Rectal smooth muscle tissue (tissue), 1 donor: ENCODE results near the gene LEFTY1.

ENCODE experiments used
- H3K27ac ChIP-seq: one replicate; pipeline ENCODE4 v1.7.0; 2013; ENCODE audit warnings: low read depth, low read length, inconsistent platforms
- H3K27me3 ChIP-seq: one replicate; pipeline ENCODE4 v1.7.0; 2013; ENCODE audit warnings: low read length; ENCODE audit not compliant: control insufficient read depth, insufficient read depth
- H3K36me3 ChIP-seq: one replicate; pipeline ENCODE4 v1.7.0; 2013; ENCODE audit warnings: low read length; ENCODE audit not compliant: control insufficient read depth, insufficient read depth
- H3K4me1 ChIP-seq: one replicate; pipeline ENCODE4 v1.7.0; 2013; ENCODE audit warnings: low read length; ENCODE audit not compliant: control insufficient read depth, insufficient read depth
- H3K4me3 ChIP-seq: one replicate; pipeline ENCODE4 v1.7.0; 2013; ENCODE audit warnings: low read length
- H3K9ac ChIP-seq: one replicate; pipeline ENCODE4 v1.7.0; 2013; ENCODE audit warnings: low read length

LEFTY1 gene

GRCh38 chr1:225881959-225882693, 6.8 kb downstream of the LEFTY1 start, which contains the start of gene TMEM63A:
Gene TMEM63A, minus strand, starts transcription at chr1:225882380. Its CDS starts 4,800 bp downstream, at chr1:225877580.
- H3K4me1 ChIP-seq = peaks cover 18% of the 10 kb centered on the region

GRCh38 chr1:225881081-225881958, 7.6 kb downstream of the LEFTY1 start:
- H3K27me3 ChIP-seq = no peaks in the 10 kb centered on the region
- peak overlapping the region; percentile 96 for H3K4me3 ChIP-seq
- peak overlapping the region; percentile 89 for H3K9ac ChIP-seq
- peaks cover 18% of the 10 kb centered on the region for H3K4me1 ChIP-seq
- peak overlapping the region; percentile 75 for H3K27ac ChIP-seq
- H3K36me3 ChIP-seq = no peaks in the 10 kb centered on the region

More at GRCh38 chr1:225881959-225882693, 6.8 kb downstream of the LEFTY1 start, which contains the start of gene TMEM63A:
- Histone ChIP-seq H3K4me3 (peak within 1 kb of the TSS; percentile 96), H3K27me3 (no peaks in the 10 kb centered on the region), H3K27ac (peak within 1 kb of the TSS; percentile 75), H3K36me3 (no peaks in the 10 kb centered on the region), H3K9ac (peak within 1 kb of the TSS; percentile 89)

- H3K4me1 ChIP-seq = peaks cover 18% of the 10 kb centered on the region
- H3K4me3 ChIP-seq = peak overlapping the region; percentile 96
- H3K9ac ChIP-seq = no peak overlapping the region
- H3K27ac ChIP-seq = peak overlapping the region; percentile 33
- H3K27me3 ChIP-seq = no peaks in the 10 kb centered on the region
- no peaks in the 10 kb centered on the region for H3K36me3 ChIP-seq
Observed at GRCh38 chr1:225880636-225881035, 8.3 kb downstream of the LEFTY1 start.

- Histone ChIP-seq H3K27me3 (no peaks in the 10 kb centered on the region), H3K4me1 (peaks cover 18% of the 10 kb centered on the region), H3K4me3 (peak overlapping the region; percentile 96), H3K9ac (peak overlapping the region; percentile 32), H3K27ac (peak overlapping the region; percentile 33), H3K36me3 (no peaks in the 10 kb centered on the region)
Observed at GRCh38 chr1:225880222-225880588, 8.7 kb downstream of the LEFTY1 start.

- Histone ChIP-seq H3K4me3 (peak overlapping the region; percentile 96), H3K9ac (peak overlapping the region; percentile 32), H3K27ac (peak overlapping the region; percentile 33), H3K36me3 (no peaks in the 10 kb centered on the region), H3K4me1 (peaks cover 18% of the 10 kb centered on the region), H3K27me3 (no peaks in the 10 kb centered on the region)
Observed at GRCh38 chr1:225879521-225880221, 9.3 kb downstream of the LEFTY1 start.

GRCh38 chr1:225878282-225878681, 10.7 kb downstream of the LEFTY1 start:
- Histone ChIP-seq H3K4me3 (no peak overlapping the region), H3K4me1 (peaks cover 18% of the 10 kb centered on the region), H3K9ac (no peak overlapping the region), H3K27me3 (no peaks in the 10 kb centered on the region), H3K27ac (no peak overlapping the region), H3K36me3 (peaks cover 8% of the 10 kb centered on the region)

GRCh38 chr1:225877580-225877979, 11.4 kb downstream of the LEFTY1 start:
- Histone ChIP-seq H3K9ac (no peak overlapping the region), H3K27ac (peak overlapping the region; percentile 4), H3K27me3 (no peaks in the 10 kb centered on the region), H3K4me3 (no peak overlapping the region), H3K36me3 (peaks cover 8% of the 10 kb centered on the region), H3K4me1 (peaks cover 18% of the 10 kb centered on the region)

GRCh38 chr1:225876900-225877510, 11.9 kb downstream of the LEFTY1 start:
- Histone ChIP-seq H3K27me3 (no peaks in the 10 kb centered on the region), H3K27ac (no peak overlapping the region), H3K4me3 (no peak overlapping the region), H3K4me1 (peaks cover 18% of the 10 kb centered on the region), H3K9ac (no peak overlapping the region), H3K36me3 (peaks cover 8% of the 10 kb centered on the region)

GRCh38 chr1:225875044-225875815, 13.7 kb downstream of the LEFTY1 start:
- Histone ChIP-seq H3K36me3 (peaks cover 19% of the 10 kb centered on the region), H3K27ac (no peak overlapping the region), H3K27me3 (no peaks in the 10 kb centered on the region), H3K9ac (no peak overlapping the region), H3K4me1 (peaks cover 8% of the 10 kb centered on the region), H3K4me3 (no peak overlapping the region)

GRCh38 chr1:225874431-225874830, 14.5 kb downstream of the LEFTY1 start:
- Histone ChIP-seq H3K27me3 (no peaks in the 10 kb centered on the region), H3K4me1 (peaks cover 7% of the 10 kb centered on the region), H3K36me3 (peaks cover 19% of the 10 kb centered on the region), H3K9ac (no peak overlapping the region), H3K27ac (no peak overlapping the region), H3K4me3 (no peak overlapping the region)

GRCh38 chr1:225873281-225873850, 15.6 kb downstream of the LEFTY1 start:
- Histone ChIP-seq H3K4me1 (peaks cover 7% of the 10 kb centered on the region), H3K9ac (no peak overlapping the region), H3K4me3 (no peak overlapping the region), H3K27me3 (no peaks in the 10 kb centered on the region), H3K27ac (no peak overlapping the region), H3K36me3 (peaks cover 25% of the 10 kb centered on the region)
